Hematopoietic multipotent progenitor cell treated with erythropoietin and hydrocortisone succinate and interleukin-3 and kit ligand, for 17 days (in vitro differentiated cells): Measurements from ENCODE around the gene FXN.
"Not testable (repeated sequence)": the region's sequence is repeated elsewhere in the genome, so short reads cannot be mapped to it uniquely, and the experiment has no call there.

Experiments
- DNase-seq: peaks from one replicate; pipeline ENCODE4 v3.0.0-alpha.2; 2015; ENCODE audit warnings: low spot score

The FXN gene

GRCh38 chr9:69070201-69070600 is 34.6 kb downstream of the FXN start:
- DNase-seq: no peak

GRCh38 chr9:69071059-69071458 is 35.5 kb downstream of the FXN start:
- no peak for DNase-seq

GRCh38 chr9:69073103-69073502 is 37.6 kb downstream of the FXN start:
- no peak for DNase-seq

- no peak for DNase-seq
Measured at GRCh38 chr9:69074801-69075200, 39.2 kb downstream of the FXN start.

- DNase-seq: no peak
Measured at GRCh38 chr9:69076550-69076949, 41.0 kb downstream of the FXN start.

GRCh38 chr9:69078069-69078468 is 42.5 kb downstream of the FXN start:
- DNase-seq: no peak

- no peak for DNase-seq
Measured at GRCh38 chr9:69078581-69078980, 43.0 kb downstream of the FXN start.

- DNase-seq: no peak
Measured at GRCh38 chr9:69079186-69079585, 43.6 kb downstream of the FXN start.

GRCh38 chr9:69081261-69081660 is 45.7 kb downstream of the FXN start:
- no peak for DNase-seq

- DNase-seq: no peak
Measured at GRCh38 chr9:69083321-69083720, 47.8 kb downstream of the FXN start.

- DNase-seq: no peak
Measured at GRCh38 chr9:69085569-69086283, 50.2 kb downstream of the FXN start.

- no peak for DNase-seq
Measured at GRCh38 chr9:69086312-69086711, 50.8 kb downstream of the FXN start.

- no peak for DNase-seq
Measured at GRCh38 chr9:69086769-69087168, 51.2 kb downstream of the FXN start.

GRCh38 chr9:69089082-69089481 is 53.5 kb downstream of the FXN start:
- DNase-seq: no peak

GRCh38 chr9:69089491-69089890 is 53.9 kb downstream of the FXN start:
- no peak for DNase-seq

GRCh38 chr9:69090140-69090750 is 54.7 kb downstream of the FXN start:
- no peak for DNase-seq

GRCh38 chr9:69090946-69091345 is 55.4 kb downstream of the FXN start:
- no peak for DNase-seq

- DNase-seq: no peak
Measured at GRCh38 chr9:69093471-69094103, 58.0 kb downstream of the FXN start.

- DNase-seq: not testable (repeated sequence)
Measured at GRCh38 chr9:69094361-69095135, 59.0 kb downstream of the FXN start.

GRCh38 chr9:69097064-69097463 is 61.5 kb downstream of the FXN start:
- DNase-seq: no peak

- DNase-seq: no peak
Measured at GRCh38 chr9:69097923-69098593, 62.5 kb downstream of the FXN start.

- DNase-seq: not testable (repeated sequence)
Measured at GRCh38 chr9:69103348-69103996, 67.9 kb downstream of the FXN start.
